Measurements from ENCODE around the gene COX4I2.

- TF ChIP-seq JUN (IDR thresholded peaks at IDR 0.05; ENCODE audit: borderline replicate concordance, insufficient read depth, insufficient read length, low read depth) (no peak), CTCF (IDR thresholded peaks at IDR 0.05; ENCODE audit: extremely low read depth in 1 of 2, insufficient read depth in 1 of 2, low read depth in 1 of 2, low read length in 2 of 2) (no peak), POLR2A (IDR thresholded peaks at IDR 0.05; ENCODE audit: low read depth, low read length) (no peak), EZH2 (IDR thresholded peaks at IDR 0.05; ENCODE audit: borderline replicate concordance, low read depth, low read length, severe bottlenecking) (no peak), POLR2AphosphoS5 (IDR thresholded peaks at IDR 0.05; ENCODE audit: insufficient read depth, low read depth, low read length) (no peak), FOS (IDR thresholded peaks at IDR 0.05; ENCODE audit: borderline replicate concordance, insufficient read depth, low read length) (no peak)
Observed at GRCh38 chr20:31663524-31663837, 25.8 kb downstream of the COX4I2 start.
